IPS DF 6.9 (cell line): ENCODE data around the gene STPG1.

Experiments used
- DNase-seq: peaks from one replicate; pipeline ENCODE4 v3.0.0-alpha.2; 2013; ENCODE audit warnings: low read depth, low spot score
- H3K27ac ChIP-seq: one replicate; pipeline ENCODE4 v1.5.1; 2013; ENCODE audit warnings: low read length, control low read depth
- H3K27me3 ChIP-seq: 2 replicates; pipeline ENCODE4 v1.6.1; 2013; ENCODE audit warnings: mild to moderate bottlenecking, low read length; ENCODE audit not compliant: control insufficient read depth, insufficient read depth
- H3K36me3 ChIP-seq: 2 replicates; pipeline ENCODE4 v1.6.1; 2013; ENCODE audit warnings: low read length; ENCODE audit not compliant: control insufficient read depth, insufficient read depth
- H3K4me1 ChIP-seq: 2 replicates; pipeline ENCODE4 v1.6.1; 2013; ENCODE audit warnings: low read length; ENCODE audit not compliant: control insufficient read depth, insufficient read depth
- H3K4me3 ChIP-seq: 2 replicates; pipeline ENCODE4 v1.5.1; 2013; ENCODE audit warnings: mild to moderate bottlenecking, low read length
- H3K9me3 ChIP-seq: 2 replicates; pipeline ENCODE4 v1.6.1; 2013; ENCODE audit warnings: low read length, inconsistent platforms; ENCODE audit not compliant: control insufficient read depth, insufficient read depth
- WGBS: extraction: QIAGEN DNeasy Blood & Tissue Kit; methylation state at CpG from one replicate; pipeline ENCODE4 v1.1.7; 2013; ENCODE audit warnings: mixed read lengths, missing lambda C conversion rate; ENCODE audit not compliant: insufficient read length, insufficient coverage; 5-methylcytosine and 5-hydroxymethylcytosine counted together

The STPG1 gene

DNA sequence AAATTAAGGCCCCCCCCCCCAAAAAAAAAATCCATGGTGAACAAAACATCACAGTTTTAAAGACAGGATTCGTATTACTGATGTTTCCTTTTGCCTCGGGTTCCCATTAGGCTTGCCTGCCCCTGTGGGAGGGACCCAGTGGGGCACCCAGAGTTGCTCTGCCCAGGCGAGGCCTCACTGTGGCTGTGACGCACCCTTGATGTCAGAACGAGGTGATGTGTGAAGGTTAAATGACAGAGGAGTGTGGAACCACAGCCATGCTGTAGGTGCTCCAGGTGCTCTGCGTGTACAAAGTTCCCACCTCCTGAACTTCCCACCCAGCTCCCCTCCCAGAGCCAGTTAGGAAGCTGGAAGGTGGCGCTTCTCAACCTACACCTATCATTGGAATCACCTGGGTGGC is 56.5 kb downstream of the STPG1 start:
- no CpG with 5 or more reads among the region's 7 CpGs for WGBS
- Histone ChIP-seq H3K4me3 (no peak overlapping the region), H3K36me3 (no peaks in the 10 kb centered on the region)

DNA sequence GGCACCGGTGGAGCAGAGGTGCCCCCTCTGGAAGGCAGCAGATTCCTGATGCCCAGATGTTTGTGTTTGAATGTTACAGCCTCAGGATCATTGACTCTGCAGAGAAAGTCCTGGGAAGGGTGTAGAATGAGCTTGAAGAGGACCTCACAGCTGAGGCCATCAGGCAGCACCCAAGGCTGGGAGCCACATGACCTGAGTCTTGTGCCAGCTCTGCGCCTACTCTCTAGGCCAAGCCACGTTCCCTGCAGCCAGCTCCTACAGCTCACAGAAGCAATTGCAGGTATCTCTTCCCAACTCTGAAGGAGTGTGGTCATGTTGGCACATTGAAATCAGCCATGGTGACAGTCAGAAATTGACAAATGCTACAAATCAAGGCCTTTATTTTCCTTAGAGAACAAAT is 58.1 kb downstream of the STPG1 start:
- Histone ChIP-seq H3K4me3 (no peak overlapping the region), H3K36me3 (no peaks in the 10 kb centered on the region), H3K27ac (no peak overlapping the region), H3K27me3 (no peaks in the 10 kb centered on the region), H3K4me1 (no peaks in the 10 kb centered on the region; the same call in 1 of the 2 replicates), H3K9me3 (no peaks in the 10 kb centered on the region)
- no peak for DNase-seq
- WGBS = no CpG with 5 or more reads among the region's 3 CpGs

More for the DNA sequence above, 56.5 kb downstream of the STPG1 start:
- Histone ChIP-seq H3K27ac (no peak overlapping the region), H3K4me1 (no peaks in the 10 kb centered on the region; the same call in 1 of the 2 replicates), H3K27me3 (no peaks in the 10 kb centered on the region), H3K9me3 (no peaks in the 10 kb centered on the region)
- DNase-seq = no peak

DNA sequence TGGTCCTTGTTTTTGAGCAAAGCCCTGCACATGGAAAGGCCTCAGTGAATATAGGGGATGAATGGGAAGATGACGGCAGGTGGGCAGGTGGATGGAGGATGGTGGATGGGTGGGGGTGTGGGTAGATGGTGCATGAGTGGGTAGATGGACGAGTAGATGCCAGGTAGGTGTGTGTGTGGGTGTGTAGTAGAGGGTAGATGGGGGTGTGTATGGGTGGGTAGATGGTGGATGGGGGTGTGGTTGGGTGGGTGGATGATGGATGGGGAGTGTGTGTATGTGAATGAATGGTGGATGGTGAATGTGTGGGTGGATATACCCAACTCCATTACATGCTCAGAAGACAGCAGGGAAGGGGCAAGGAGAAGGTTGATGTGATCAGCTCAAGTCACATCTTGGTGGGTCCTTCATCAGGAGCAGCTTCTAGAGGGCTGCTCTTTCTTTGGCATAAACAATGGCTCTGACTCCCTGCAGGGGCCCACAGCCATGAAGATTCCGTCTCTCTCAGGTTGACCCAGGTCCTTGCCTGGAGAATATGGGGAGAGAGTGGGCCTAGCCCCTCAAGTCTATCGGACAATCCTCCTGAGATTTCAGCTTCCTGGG is 60.2 kb downstream of the STPG1 start:
- DNase-seq = no peak
- no CpG with 5 or more reads among the region's 4 CpGs for WGBS
- no peaks in the 10 kb centered on the region for H3K36me3 ChIP-seq
- H3K4me1 ChIP-seq = no peaks in the 10 kb centered on the region; the same call in 1 of the 2 replicates
- no peak overlapping the region for H3K27ac ChIP-seq
- H3K9me3 ChIP-seq = no peaks in the 10 kb centered on the region
- H3K27me3 ChIP-seq = no peaks in the 10 kb centered on the region
- no peak overlapping the region for H3K4me3 ChIP-seq

DNA sequence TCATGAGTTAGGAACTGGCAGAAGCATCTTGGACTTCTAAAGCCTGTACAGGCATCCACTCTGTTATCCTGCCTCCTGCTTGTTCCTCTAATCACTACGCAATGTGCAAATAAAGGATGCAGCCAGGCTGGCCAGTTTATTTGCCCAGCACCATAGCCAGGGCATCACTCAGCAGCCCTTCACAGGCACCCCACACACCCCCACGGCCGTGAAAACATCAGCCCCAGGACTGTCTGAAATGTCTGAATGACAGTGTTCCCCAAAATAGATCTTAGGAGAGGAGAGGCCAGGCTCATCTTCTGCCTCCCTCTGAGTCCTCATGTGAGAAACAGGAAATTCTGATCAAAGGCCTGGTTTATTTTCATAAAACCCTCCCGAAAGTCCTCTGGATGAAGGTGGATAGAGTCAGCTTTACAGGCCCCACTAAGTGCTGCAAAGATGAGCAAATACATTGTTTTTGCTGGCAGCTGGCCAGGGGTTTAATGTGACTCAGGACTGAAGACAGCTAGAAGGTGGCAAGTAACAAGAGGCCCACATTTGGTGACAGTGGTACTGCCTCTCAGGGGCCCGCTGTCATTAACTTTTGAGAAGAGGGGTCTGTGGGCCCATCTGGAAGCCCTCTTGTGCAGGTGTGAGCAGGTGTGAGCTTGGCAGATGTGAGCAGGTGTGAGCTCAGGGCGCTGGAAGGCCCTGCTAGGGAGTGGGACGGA is 61.5 kb downstream of the STPG1 start:
- H3K27me3 ChIP-seq = no peaks in the 10 kb centered on the region
- no peaks in the 10 kb centered on the region; the same call in 1 of the 2 replicates for H3K4me1 ChIP-seq
- no peak for DNase-seq
- H3K9me3 ChIP-seq = no peaks in the 10 kb centered on the region
- H3K4me3 ChIP-seq = no peak overlapping the region
- no peak overlapping the region for H3K27ac ChIP-seq
- H3K36me3 ChIP-seq = no peaks in the 10 kb centered on the region
- WGBS = no CpG with 5 or more reads among the region's 7 CpGs

DNA sequence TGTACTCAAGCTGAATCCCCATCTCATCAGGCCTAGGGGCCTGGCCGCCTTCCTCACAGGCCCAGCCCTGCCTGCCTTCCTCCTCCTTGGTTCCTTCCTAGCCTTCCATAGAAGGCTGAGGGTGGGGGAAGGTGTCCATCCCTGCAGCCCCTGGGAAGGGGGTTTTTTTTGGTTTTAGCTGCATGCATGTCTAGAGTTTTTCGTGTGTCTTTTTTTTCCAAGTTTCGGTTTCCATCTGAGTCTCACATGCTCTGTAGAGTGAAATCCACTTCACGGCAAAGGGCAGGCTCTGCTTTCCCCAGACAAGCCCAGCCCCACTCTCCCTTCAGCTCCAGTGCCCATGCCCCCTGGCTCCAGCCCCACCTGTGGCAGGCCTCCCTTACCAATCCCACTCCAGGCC is 62.3 kb downstream of the STPG1 start:
- WGBS = no CpG with 5 or more reads among the region's 4 CpGs
- no peak overlapping the region for H3K4me3 ChIP-seq
- H3K27ac ChIP-seq = no peak overlapping the region
- no peak for DNase-seq
- H3K9me3 ChIP-seq = no peaks in the 10 kb centered on the region
- no peaks in the 10 kb centered on the region for H3K36me3 ChIP-seq
- no peaks in the 10 kb centered on the region; the same call in 1 of the 2 replicates for H3K4me1 ChIP-seq
- no peaks in the 10 kb centered on the region for H3K27me3 ChIP-seq

DNA sequence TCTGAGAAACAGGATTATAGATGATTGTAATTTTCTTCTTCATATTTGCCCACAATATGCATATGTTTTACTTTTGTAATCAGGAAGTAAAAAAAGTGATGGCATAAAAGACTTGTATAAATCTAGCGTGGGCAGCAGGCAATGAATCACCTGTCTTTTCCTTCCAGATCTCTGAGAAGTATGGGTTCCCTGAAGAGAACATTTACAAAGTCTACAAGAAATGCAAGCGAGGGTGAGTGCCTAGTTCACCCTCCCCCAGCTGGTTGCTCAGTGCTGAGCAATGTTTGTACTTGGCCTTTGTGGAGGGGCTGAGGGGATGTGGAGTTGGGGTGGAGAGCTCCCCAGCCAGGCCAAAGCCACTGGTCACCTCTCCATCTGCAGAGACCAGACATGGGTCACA is 63.7 kb downstream of the STPG1 start:
- Histone ChIP-seq H3K36me3 (no peaks in the 10 kb centered on the region), H3K27ac (no peak overlapping the region), H3K9me3 (no peaks in the 10 kb centered on the region), H3K4me1 (no peaks in the 10 kb centered on the region; the same call in 1 of the 2 replicates), H3K4me3 (no peak overlapping the region), H3K27me3 (no peaks in the 10 kb centered on the region)
- no peak for DNase-seq
- WGBS = no CpG with 5 or more reads among the region's 2 CpGs

DNA sequence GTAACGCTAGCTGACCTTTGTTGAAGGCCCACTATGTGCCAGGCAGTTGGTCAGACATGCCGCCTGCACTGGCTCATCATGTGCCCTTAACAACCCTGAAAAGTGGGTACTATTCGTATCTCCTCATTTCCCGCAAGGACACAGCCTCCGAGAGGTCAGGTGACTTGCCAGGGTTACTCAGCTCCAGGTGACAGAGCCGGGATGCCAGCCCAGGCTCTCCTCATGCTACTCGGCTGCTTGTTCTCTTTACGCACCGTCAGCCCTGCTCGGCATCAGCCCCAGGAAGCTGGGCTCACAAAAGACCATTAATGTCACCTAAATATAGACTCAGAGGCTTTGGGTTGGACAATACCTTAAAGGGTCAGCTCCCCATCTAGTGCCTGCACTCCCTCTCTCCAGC is 65.4 kb downstream of the STPG1 start:
- no peak for DNase-seq
- WGBS = no CpG with 5 or more reads among the region's 10 CpGs
- no peaks in the 10 kb centered on the region for H3K9me3 ChIP-seq

DNA sequence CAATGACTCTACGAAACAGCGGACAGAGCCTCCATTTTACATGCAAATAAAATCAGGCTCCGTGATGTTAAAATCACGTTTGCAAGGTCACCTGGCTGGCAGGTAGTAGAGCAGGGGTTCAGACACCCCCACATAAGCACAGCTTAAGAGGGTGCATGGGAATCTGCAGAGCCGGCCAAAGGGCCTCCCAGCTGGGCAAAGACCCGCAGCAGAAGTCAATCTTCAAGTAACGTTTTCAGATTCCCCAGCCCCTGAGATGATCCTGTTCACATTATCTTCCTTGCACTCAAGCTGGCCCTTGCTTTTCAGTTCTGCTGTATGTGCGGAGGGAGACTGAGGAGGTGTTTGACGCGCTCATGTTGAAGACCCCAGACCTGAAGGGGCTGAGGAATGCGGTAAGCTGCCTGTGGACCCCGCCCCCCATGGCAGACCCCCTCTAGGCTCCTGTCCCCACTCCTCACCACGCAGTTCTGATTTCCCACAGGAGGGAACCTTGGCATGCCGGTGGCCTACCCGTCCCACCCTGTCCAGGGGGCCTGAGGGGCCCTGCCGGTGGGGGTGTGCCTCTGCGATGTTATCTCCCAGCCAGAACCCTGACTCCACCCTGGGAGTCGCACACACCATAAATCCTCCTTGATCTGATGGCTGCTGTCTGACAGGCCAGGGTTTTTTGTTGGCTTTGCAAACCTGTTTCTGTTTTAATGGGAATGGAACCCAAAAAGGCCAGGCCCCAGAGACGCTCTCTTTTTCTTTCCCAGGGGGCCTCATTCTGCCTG is 66.2 kb downstream of the STPG1 start:
- Histone ChIP-seq H3K27me3 (no peaks in the 10 kb centered on the region), H3K4me1 (no peaks in the 10 kb centered on the region; the same call in 1 of the 2 replicates), H3K9me3 (no peaks in the 10 kb centered on the region), H3K27ac (no peak overlapping the region), H3K4me3 (no peak overlapping the region), H3K36me3 (no peaks in the 10 kb centered on the region)
- no peak for DNase-seq
- no CpG with 5 or more reads among the region's 19 CpGs for WGBS

More for the DNA sequence above, 65.4 kb downstream of the STPG1 start:
- H3K27ac ChIP-seq = no peak overlapping the region
- no peaks in the 10 kb centered on the region for H3K27me3 ChIP-seq
- no peaks in the 10 kb centered on the region for H3K36me3 ChIP-seq
- H3K4me3 ChIP-seq = no peak overlapping the region
- no peaks in the 10 kb centered on the region; the same call in 1 of the 2 replicates for H3K4me1 ChIP-seq

DNA sequence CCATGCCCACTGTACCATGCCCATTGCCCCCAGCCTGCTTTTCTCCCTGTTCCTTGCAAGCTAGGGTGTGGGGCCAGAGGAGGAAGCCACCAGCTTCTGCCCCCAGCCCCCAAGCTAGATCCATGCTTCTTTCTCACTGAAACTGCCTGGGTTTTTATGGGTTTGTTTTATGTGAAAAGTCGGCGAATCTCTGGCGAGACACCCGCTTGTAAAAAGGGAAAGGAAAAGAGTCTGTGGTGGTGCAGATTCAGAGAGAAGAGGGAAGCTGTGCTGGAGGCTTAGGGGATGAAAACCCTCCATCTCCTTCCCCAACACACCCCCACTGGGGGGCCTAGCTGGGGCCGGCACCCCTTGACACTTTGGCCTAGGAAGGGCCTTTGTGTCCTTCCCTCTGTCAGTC is 68.2 kb downstream of the STPG1 start:
- H3K4me3 ChIP-seq = no peak overlapping the region
- no peak overlapping the region for H3K27ac ChIP-seq
- H3K27me3 ChIP-seq = no peaks in the 10 kb centered on the region
- WGBS = no CpG with 5 or more reads among the region's 5 CpGs
- no peaks in the 10 kb centered on the region for H3K9me3 ChIP-seq
- no peak for DNase-seq
- H3K36me3 ChIP-seq = no peaks in the 10 kb centered on the region
- H3K4me1 ChIP-seq = peaks cover 11% of the 10 kb centered on the region

DNA sequence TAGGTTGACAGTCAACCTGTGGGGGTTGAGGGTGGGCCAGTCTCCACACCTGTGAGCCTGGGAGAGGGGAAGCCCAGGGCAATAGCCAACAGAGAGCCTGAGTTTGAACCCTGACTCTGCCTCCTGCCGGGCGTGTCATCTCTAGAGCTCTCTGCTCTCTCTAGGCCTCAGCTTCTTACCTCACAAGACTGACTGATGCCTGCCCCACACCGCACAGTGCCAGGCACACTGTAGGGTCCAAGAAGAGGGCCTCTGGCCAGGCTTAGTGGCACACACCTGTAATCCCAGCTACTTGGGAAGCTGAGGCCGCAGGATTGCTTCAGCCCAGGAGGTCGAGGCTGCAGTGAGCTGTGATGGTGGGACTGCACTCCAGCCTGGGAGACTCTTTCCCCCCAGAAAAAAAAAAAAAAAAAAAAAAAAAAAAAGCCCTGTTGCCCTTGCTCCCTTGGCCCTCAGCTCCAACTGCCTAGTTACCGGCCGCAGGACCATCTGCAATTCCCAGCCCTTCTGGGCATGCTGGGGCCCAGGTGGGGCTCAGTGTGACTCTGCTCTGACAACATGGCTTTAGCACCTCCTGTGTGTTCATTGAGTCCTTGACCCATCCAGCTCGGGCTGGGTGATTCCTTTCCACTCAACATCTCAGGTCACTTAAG is 69.4 kb downstream of the STPG1 start:
- no CpG with 5 or more reads among the region's 8 CpGs for WGBS
- Histone ChIP-seq H3K36me3 (no peaks in the 10 kb centered on the region), H3K4me3 (no peak overlapping the region), H3K4me1 (peaks cover 12% of the 10 kb centered on the region), H3K27ac (no peak overlapping the region), H3K9me3 (no peaks in the 10 kb centered on the region), H3K27me3 (no peaks in the 10 kb centered on the region)
- no peak for DNase-seq
